HG03175 (cell line): ENCODE data around the gene OR2D2.
"Not testable (repeated sequence)": the region's sequence is repeated elsewhere in the genome, so short reads cannot be mapped to it uniquely, and the experiment has no call there.

ENCODE experiments used
- ATAC-seq: cut with Tn5 transposase; IDR thresholded peaks from one replicate; pipeline ENCODE4 v1.9.1; 2021; ENCODE audit warnings: mild to moderate bottlenecking, moderate library complexity; ENCODE audit not compliant: unreplicated experiment

OR2D2 gene

GRCh38 chr11:6892400-6892799 lies at the start of gene OR2D2:
TSS of gene OR2D2 (minus strand) at chr11:6892500. CDS start at chr11:6892500, 0 bp downstream.
- ATAC-seq, result no peak

GRCh38 chr11:6941970-6942369 lies 49.7 kb upstream of the OR2D2 start:
- ATAC-seq, result no peak

GRCh38 chr11:6932145-6932544 lies 39.8 kb upstream of the OR2D2 start:
- no peak for ATAC-seq

GRCh38 chr11:6931146-6931713 lies 38.9 kb upstream of the OR2D2 start:
- ATAC-seq, result no peak

GRCh38 chr11:6928916-6929315 lies 36.6 kb upstream of the OR2D2 start:
- no peak for ATAC-seq

GRCh38 chr11:6927030-6927617 lies 34.8 kb upstream of the OR2D2 start:
- ATAC-seq, result peak; percentile 85

GRCh38 chr11:6926208-6927029 lies 34.1 kb upstream of the OR2D2 start, which contains the start of gene ZNF215:
TSS of gene ZNF215 (plus strand) at chr11:6926426. CDS start at chr11:6932273, 5,847 bp downstream.
- peak; percentile 30 for ATAC-seq

- no peak for ATAC-seq
Observed at GRCh38 chr11:6925636-6926207, 33.4 kb upstream of the OR2D2 start.

GRCh38 chr11:6925007-6925577 lies 32.8 kb upstream of the OR2D2 start:
- no peak for ATAC-seq

GRCh38 chr11:6920702-6921101 lies 28.4 kb upstream of the OR2D2 start, which contains the start of gene OR2D3:
TSS of gene OR2D3 (plus strand) at chr11:6921002. CDS start at chr11:6921002, 0 bp downstream.
- no peak for ATAC-seq

- no peak for ATAC-seq
Observed at GRCh38 chr11:6919698-6920097, 27.4 kb upstream of the OR2D2 start.

- no peak for ATAC-seq
Observed at GRCh38 chr11:6911948-6912347, 19.6 kb upstream of the OR2D2 start.

GRCh38 chr11:6911378-6911777 lies 19.1 kb upstream of the OR2D2 start:
- ATAC-seq, result no peak

- ATAC-seq, result not testable (repeated sequence)
Observed at GRCh38 chr11:6904804-6905203, 12.5 kb upstream of the OR2D2 start.

GRCh38 chr11:6900327-6900999 lies 8.2 kb upstream of the OR2D2 start:
- no peak for ATAC-seq

GRCh38 chr11:6898911-6899310 lies 6.6 kb upstream of the OR2D2 start:
- no peak for ATAC-seq

GRCh38 chr11:6895010-6895409 lies 2.7 kb upstream of the OR2D2 start:
- ATAC-seq, result peak; percentile 80

- ATAC-seq, result no peak
Observed at GRCh38 chr11:6894097-6894496, 1.8 kb upstream of the OR2D2 start.

GRCh38 chr11:6889835-6890234 lies 2.5 kb downstream of the OR2D2 start:
- ATAC-seq, result no peak

GRCh38 chr11:6888830-6889229 lies 3.5 kb downstream of the OR2D2 start:
- no peak for ATAC-seq

- not testable (repeated sequence) for ATAC-seq
Observed at GRCh38 chr11:6887711-6888110, 4.6 kb downstream of the OR2D2 start.
